HG03571 (cell line): ENCODE measurements around the gene SDF4.

Experiments used
- ATAC-seq: cut with Tn5 transposase; IDR thresholded peaks from one replicate; pipeline ENCODE4 v1.9.1; 2021; ENCODE audit not compliant: unreplicated experiment

The SDF4 gene

GRCh38 chr1:1168451-1169411 is 63.1 kb downstream of the SDF4 start:
- no peak for ATAC-seq

GRCh38 chr1:1167841-1168450 is 63.9 kb downstream of the SDF4 start:
- no peak for ATAC-seq

GRCh38 chr1:1167398-1167821 is 64.4 kb downstream of the SDF4 start:
- ATAC-seq: no peak
